Measurements from ENCODE around the gene SFMBT2.

The SFMBT2 gene

GRCh38 chr10:7410862-7411670 lies at the start of gene SFMBT2:
Gene SFMBT2, minus strand, starts transcription at chr10:7411034. Its CDS starts 29,136 bp downstream, at chr10:7381898.
- TF ChIP-seq, protein P1, sequence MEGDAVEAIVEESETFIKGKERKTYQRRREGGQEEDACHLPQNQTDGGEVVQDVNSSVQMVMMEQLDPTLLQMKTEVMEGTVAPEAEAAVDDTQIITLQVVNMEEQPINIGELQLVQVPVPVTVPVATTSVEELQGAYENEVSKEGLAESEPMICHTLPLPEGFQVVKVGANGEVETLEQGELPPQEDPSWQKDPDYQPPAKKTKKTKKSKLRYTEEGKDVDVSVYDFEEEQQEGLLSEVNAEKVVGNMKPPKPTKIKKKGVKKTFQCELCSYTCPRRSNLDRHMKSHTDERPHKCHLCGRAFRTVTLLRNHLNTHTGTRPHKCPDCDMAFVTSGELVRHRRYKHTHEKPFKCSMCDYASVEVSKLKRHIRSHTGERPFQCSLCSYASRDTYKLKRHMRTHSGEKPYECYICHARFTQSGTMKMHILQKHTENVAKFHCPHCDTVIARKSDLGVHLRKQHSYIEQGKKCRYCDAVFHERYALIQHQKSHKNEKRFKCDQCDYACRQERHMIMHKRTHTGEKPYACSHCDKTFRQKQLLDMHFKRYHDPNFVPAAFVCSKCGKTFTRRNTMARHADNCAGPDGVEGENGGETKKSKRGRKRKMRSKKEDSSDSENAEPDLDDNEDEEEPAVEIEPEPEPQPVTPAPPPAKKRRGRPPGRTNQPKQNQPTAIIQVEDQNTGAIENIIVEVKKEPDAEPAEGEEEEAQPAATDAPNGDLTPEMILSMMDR (conservative IDR thresholded peaks at IDR 0.05): no peak; the same call in 1 of the 2 replicates
- peak within 1 kb of the TSS; percentile 48; the same call in 1 of the 2 replicates for H3K27ac ChIP-seq

DNA sequence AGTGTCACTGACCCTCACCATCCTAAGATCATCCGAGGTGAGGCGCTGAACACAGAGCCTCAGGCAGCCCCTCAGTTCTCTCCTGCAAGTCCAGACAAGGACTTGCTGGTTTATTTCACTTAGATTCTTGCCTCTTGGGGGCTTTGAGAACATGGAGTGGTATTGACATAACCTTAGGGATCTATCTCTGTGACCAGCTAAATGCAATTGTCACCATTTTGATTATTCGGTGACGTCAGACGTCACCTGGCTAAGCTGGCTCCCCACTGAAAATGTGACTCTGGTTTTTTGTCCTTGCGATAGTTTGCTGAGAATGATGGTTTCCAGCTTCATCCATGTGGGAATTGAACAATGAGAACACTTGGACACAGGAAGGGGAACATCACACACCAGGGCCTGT lies 49.2 kb upstream of the SFMBT2 start:
- TF ChIP-seq, protein P1 (conservative IDR thresholded peaks at IDR 0.05): no peak
- H3K27ac ChIP-seq: no peak overlapping the region

DNA sequence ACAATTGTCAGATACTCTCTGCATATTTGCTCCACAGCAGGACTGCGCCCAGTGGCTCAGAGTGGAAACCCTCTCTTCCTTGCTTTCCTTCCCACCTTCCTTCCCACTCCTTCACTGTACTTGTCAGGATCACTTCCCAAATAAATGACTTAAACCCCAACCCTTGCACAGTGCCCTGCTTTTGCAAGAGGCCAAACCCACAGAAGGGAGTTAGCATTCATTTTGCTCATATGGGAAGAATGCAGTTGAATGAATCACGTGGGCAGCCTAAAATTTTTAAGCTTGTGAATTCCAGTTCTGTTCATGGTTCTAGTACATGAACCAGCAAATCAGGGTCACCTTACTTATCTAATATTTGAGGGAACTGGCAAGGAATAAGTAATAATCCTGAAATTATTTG lies 47.7 kb upstream of the SFMBT2 start:
- H3K27ac ChIP-seq: no peak overlapping the region
- TF ChIP-seq, protein P1 (conservative IDR thresholded peaks at IDR 0.05): no peak

DNA sequence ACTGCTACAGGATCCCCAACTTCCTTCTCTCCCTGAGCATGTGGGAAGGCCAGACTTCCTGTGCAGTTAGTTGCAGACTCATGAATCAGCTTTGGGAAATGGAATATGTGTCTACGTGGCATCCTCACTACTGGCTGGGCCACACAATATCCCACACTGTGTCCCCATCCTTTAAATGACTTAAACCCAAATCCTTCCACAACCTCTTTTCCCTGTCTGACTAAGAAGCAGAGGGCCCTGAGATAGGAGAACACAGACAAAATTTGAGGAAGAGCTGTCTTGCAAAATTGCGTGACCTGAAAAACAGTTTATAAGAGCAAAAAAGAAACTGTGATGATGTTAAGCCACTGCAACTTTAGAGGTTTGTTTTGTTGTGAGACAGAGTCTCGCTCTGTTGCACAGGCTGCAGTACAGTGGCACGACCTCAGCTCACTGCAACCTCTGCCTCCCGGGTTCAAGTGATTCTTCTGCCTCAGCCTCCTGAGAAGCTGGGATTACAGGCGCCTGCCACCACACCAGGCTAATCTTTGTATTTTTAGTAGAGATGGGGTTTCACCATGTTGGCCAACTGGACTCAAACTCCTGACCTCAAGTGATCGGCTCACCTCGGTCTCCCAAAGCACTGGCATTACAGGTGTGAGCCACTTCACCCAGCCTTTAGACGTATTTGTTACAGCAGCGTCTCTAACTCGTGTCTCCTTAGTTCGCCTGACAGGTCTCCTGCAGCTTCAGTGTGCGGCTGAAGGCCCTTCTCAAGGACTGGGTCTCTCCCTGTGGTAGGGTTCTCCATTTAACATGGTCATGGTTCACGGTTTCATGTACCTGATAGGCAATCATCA lies 46.9 kb upstream of the SFMBT2 start:
- TF ChIP-seq, protein P1 (conservative IDR thresholded peaks at IDR 0.05): no peak
- H3K27ac ChIP-seq: no peak overlapping the region

- TF ChIP-seq, protein P1 (conservative IDR thresholded peaks at IDR 0.05): no peak
- H3K27ac ChIP-seq: no peak overlapping the region
These were observed 38.3 kb upstream of the SFMBT2 start for GRCh38 chr10:7449063-7449695.

DNA sequence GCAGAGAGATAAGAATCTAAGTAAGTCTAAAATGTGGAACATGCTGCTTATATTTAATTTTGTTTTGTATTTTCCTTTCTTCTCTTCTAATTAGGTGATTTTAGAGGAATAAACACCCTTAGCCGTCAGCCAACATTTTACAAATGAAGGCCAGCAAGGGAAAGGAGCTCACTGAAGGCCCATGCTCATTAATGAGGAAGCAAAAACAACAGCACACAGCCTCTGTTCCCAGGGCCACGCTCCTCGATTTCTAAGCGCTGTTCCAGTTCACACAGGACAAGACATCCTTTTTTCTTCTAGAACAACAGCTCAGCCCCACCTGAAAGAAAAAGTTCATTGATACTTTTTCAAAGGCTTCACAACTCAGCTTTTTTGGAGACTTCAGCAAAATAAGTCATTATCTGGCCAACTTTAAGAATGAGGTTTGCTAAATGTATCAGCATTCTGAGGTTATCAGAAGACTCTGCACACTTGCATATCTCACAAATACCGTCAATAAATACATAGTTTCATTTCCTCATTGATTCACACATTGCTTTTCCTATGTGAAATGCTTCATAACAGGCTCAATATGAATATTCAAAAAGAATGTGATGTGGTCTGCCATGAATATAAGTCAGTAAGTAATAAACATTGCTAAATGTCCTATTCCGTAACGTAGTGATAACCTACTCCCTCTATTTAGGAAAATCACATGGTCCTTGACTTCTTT lies 34.8 kb upstream of the SFMBT2 start:
- no peak overlapping the region for H3K27ac ChIP-seq
- TF ChIP-seq, protein P1 (conservative IDR thresholded peaks at IDR 0.05): no peak
